Ishikawa (cell line): ENCODE results near the gene CACNA1C.

Experiments used
- CEBPB ChIP-seq: IDR thresholded peaks from 2 replicates; pipeline ENCODE4 v1.6.1; 2012
- CREB1 ChIP-seq: IDR thresholded peaks from 2 replicates; pipeline ENCODE4 v1.6.1; 2012; ENCODE audit warnings: low read depth
- EP300 ChIP-seq: IDR thresholded peaks from 2 replicates; pipeline ENCODE4 v1.6.1; 2012; ENCODE audit warnings: borderline replicate concordance
- FOXM1 ChIP-seq: IDR thresholded peaks from 2 replicates; pipeline ENCODE4 v1.6.1; 2012; ENCODE audit warnings: low read depth, borderline replicate concordance
- RAD21 ChIP-seq: IDR thresholded peaks from 2 replicates; pipeline ENCODE4 v1.6.1; 2012; ENCODE audit warnings: low read depth
- TAF1 ChIP-seq: IDR thresholded peaks from 2 replicates; pipeline ENCODE4 v1.6.1; 2012; ENCODE audit warnings: low read depth, mild to moderate bottlenecking
- YY1 ChIP-seq: IDR thresholded peaks from 2 replicates; pipeline ENCODE4 v1.6.1; 2012; ENCODE audit warnings: low read depth
- TF ChIP-seq, protein P1 (sequence below): IDR thresholded peaks from 2 replicates; pipeline ENCODE4 v1.6.1; 2012
- TF ChIP-seq, protein P2 (sequence below): IDR thresholded peaks from 2 replicates; pipeline ENCODE4 v1.6.1; 2012
- TF ChIP-seq, protein P3 (sequence below): IDR thresholded peaks from 2 replicates; pipeline ENCODE4 v1.6.1; 2012; ENCODE audit warnings: low read depth, mild to moderate bottlenecking

DNA sequence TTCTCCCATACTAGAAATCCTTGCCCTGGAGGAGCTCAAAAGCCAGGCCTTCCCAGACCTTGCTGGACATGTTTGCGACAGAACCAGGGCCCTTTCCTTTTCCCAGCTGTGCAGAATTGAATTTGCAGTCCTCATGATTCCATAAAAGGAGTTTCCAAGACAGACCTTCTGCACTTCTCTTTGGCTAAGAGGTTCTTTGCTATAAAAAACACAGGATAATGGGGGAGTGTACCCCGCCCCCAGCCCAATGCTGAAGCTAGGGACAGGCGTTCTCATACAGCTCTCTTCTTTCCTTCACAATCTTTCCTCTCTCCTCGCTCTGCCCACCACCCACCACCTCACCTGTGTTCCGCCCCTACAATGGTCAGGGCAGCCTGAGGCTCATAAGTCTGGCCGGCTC is 569.7 kb downstream of the CACNA1C start:
- TF ChIP-seq, protein P1, sequence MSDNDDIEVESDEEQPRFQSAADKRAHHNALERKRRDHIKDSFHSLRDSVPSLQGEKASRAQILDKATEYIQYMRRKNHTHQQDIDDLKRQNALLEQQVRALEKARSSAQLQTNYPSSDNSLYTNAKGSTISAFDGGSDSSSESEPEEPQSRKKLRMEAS: no peak
- TF ChIP-seq TAF1 (no peak), EP300 (no peak), YY1 (no peak), CREB1 (no peak), CEBPB (no peak), FOXM1 (no peak), RAD21 (no peak)
- TF ChIP-seq, protein P2, sequence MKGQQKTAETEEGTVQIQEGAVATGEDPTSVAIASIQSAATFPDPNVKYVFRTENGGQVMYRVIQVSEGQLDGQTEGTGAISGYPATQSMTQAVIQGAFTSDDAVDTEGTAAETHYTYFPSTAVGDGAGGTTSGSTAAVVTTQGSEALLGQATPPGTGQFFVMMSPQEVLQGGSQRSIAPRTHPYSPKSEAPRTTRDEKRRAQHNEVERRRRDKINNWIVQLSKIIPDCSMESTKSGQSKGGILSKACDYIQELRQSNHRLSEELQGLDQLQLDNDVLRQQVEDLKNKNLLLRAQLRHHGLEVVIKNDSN: no peak
- TF ChIP-seq, protein P3, sequence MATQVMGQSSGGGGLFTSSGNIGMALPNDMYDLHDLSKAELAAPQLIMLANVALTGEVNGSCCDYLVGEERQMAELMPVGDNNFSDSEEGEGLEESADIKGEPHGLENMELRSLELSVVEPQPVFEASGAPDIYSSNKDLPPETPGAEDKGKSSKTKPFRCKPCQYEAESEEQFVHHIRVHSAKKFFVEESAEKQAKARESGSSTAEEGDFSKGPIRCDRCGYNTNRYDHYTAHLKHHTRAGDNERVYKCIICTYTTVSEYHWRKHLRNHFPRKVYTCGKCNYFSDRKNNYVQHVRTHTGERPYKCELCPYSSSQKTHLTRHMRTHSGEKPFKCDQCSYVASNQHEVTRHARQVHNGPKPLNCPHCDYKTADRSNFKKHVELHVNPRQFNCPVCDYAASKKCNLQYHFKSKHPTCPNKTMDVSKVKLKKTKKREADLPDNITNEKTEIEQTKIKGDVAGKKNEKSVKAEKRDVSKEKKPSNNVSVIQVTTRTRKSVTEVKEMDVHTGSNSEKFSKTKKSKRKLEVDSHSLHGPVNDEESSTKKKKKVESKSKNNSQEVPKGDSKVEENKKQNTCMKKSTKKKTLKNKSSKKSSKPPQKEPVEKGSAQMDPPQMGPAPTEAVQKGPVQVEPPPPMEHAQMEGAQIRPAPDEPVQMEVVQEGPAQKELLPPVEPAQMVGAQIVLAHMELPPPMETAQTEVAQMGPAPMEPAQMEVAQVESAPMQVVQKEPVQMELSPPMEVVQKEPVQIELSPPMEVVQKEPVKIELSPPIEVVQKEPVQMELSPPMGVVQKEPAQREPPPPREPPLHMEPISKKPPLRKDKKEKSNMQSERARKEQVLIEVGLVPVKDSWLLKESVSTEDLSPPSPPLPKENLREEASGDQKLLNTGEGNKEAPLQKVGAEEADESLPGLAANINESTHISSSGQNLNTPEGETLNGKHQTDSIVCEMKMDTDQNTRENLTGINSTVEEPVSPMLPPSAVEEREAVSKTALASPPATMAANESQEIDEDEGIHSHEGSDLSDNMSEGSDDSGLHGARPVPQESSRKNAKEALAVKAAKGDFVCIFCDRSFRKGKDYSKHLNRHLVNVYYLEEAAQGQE: no peak
